Neural progenitor cell (in vitro differentiated cells): ENCODE data around the gene LRRC32. TPM values are rescaled to one million over a fixed set of nuclear protein-coding genes. Genes with fewer than 3 reads are reported as not detected.

Experiments used
- DNase-seq: peaks from one replicate; pipeline ENCODE4 v3.0.0-alpha.2; 2016; ENCODE audit warnings: low spot score
- H2AFZ ChIP-seq: fragments of 200-600 bp; sonication (generic); replicated peaks from 2 replicates; pipeline ENCODE4 v1.6.1; 2016; ENCODE audit warnings: antibody characterized with exemption
- H3F3A ChIP-seq: fragments of 200-600 bp; sonication (generic); 2 replicates; pipeline ENCODE4 v1.6.1; 2016; ENCODE audit warnings: antibody characterized with exemption, low read depth
- H3K27ac ChIP-seq: fragments of 200-600 bp; sonication (generic); 2 replicates; pipeline ENCODE4 v1.5.1; 2016; ENCODE audit warnings: mild to moderate bottlenecking
- H3K27me3 ChIP-seq: fragments of 200-600 bp; sonication (generic); 2 replicates; pipeline ENCODE4 v1.6.1; 2016; ENCODE audit warnings: mild to moderate bottlenecking, moderate library complexity
- H3K36me3 ChIP-seq: fragments of 200-600 bp; sonication (generic); 2 replicates; pipeline ENCODE4 v1.5.1; 2016
- H3K4me1 ChIP-seq: fragments of 200-600 bp; sonication (generic); 2 replicates; pipeline ENCODE4 v1.6.1; 2016; ENCODE audit warnings: mixed run types
- H3K4me2 ChIP-seq: fragments of 200-600 bp; sonication (generic); 2 replicates; pipeline ENCODE4 v1.6.1; 2016
- H3K4me3 ChIP-seq: fragments of 200-600 bp; sonication (generic); 2 replicates; pipeline ENCODE4 v1.5.1; 2016
- H3K79me2 ChIP-seq: fragments of 200-600 bp; sonication (generic); 2 replicates; pipeline ENCODE4 v1.6.1; 2016; ENCODE audit warnings: low read depth
- H3K9ac ChIP-seq: fragments of 200-600 bp; sonication (generic); 2 replicates; pipeline ENCODE4 v1.6.1; 2016
- H3K9me3 ChIP-seq: fragments of 200-600 bp; sonication (generic); 2 replicates; pipeline ENCODE4 v1.5.1; 2016; ENCODE audit warnings: low read depth
- H4K20me1 ChIP-seq: fragments of 200-600 bp; sonication (generic); 2 replicates; pipeline ENCODE4 v1.6.1; 2016; ENCODE audit warnings: low read depth
- H3K27ac Mint-ChIP-seq: 3 replicates; pipeline ENCODE4 v1.8.0; 2021; ENCODE audit warnings: mixed read lengths
- H3K27me3 Mint-ChIP-seq: 2 replicates; pipeline ENCODE4 v1.8.0; 2022; ENCODE audit warnings: low read depth, mild to moderate bottlenecking, inconsistent platforms, moderate library complexity, mixed read lengths; ENCODE audit not compliant: insufficient read depth
- H3K36me3 Mint-ChIP-seq: 3 replicates; pipeline ENCODE4 v1.8.0; 2021; ENCODE audit warnings: mixed read lengths
- H3K4me1 Mint-ChIP-seq: 3 replicates; pipeline ENCODE4 v1.8.0; 2021; ENCODE audit warnings: mixed read lengths
- H3K4me3 Mint-ChIP-seq: 3 replicates; pipeline ENCODE4 v1.8.0; 2021; ENCODE audit warnings: mild to moderate bottlenecking, moderate library complexity, mixed read lengths
- H3K9me3 Mint-ChIP-seq: 3 replicates; pipeline ENCODE4 v1.8.0; 2020; ENCODE audit warnings: mixed read lengths
- CTCF ChIP-seq: fragments of 200-600 bp; sonication (generic); IDR thresholded peaks from 2 replicates; pipeline ENCODE4 v1.5.1; 2017; ENCODE audit warnings: antibody characterized with exemption, mild to moderate bottlenecking
- EZH2 ChIP-seq: fragments of 200-600 bp; sonication (generic); IDR thresholded peaks from 2 replicates; pipeline ENCODE4 v1.6.1; 2017; ENCODE audit warnings: antibody characterized with exemption, mild to moderate bottlenecking, moderate library complexity
- EZH2phosphoT487 ChIP-seq: fragments of 200-600 bp; sonication (generic); IDR thresholded peaks from 2 replicates; pipeline ENCODE4 v1.6.1; 2017; ENCODE audit warnings: antibody characterized with exemption
- total RNA-seq: library from RNA; depleted of rRNA; stranded (reverse); fragments of >200 nt; gene quantifications from 2 replicates; pipeline ENCODE4 v1.2.3, GENCODE V29; 2015; ENCODE audit warnings: low replicate concordance

LRRC32 gene
- total RNA-seq, 1 donor from 2014 or later = 0.21 TPM

- Histone ChIP-seq H3K36me3 (no peaks in the 10 kb centered on the region), H3K4me2 (no peak overlapping the region), H3K9me3 (no peaks in the 10 kb centered on the region), H3F3A (peaks cover 14% of the 10 kb centered on the region), H3K27me3 (no peaks in the 10 kb centered on the region), H3K9ac (no peak overlapping the region), H3K27ac (no peak overlapping the region), H4K20me1 (no peaks in the 10 kb centered on the region), H3K4me3 (no peak overlapping the region), H3K4me1 (peaks cover 10% of the 10 kb centered on the region), H2AFZ (no peak overlapping the region), H3K79me2 (no peaks in the 10 kb centered on the region)
- DNase-seq = no peak
- Mint-ChIP-seq H3K4me1 (peaks cover 44% of the 10 kb centered on the region), H3K27me3 (peaks cover 7% of the 10 kb centered on the region), H3K4me3 (no peak overlapping the region), H3K9me3 (peaks cover 2% of the 10 kb centered on the region), H3K36me3 (no peaks in the 10 kb centered on the region), H3K27ac (no peak overlapping the region)
- no peak for TF ChIP-seq EZH2phosphoT487
- no peak for TF ChIP-seq CTCF
- no peak for TF ChIP-seq EZH2
Measured at GRCh38 chr11:76702336-76703128, 32.0 kb upstream of the LRRC32 start.

- H3K9ac ChIP-seq = no peak overlapping the region
Measured at GRCh38 chr11:76701294-76702040, 30.9 kb upstream of the LRRC32 start.

More at GRCh38 chr11:76701294-76702040, 30.9 kb upstream of the LRRC32 start:
- Histone ChIP-seq H3K27ac (no peak overlapping the region), H3K9me3 (no peaks in the 10 kb centered on the region), H2AFZ (no peak overlapping the region), H3F3A (peaks cover 14% of the 10 kb centered on the region), H3K36me3 (no peaks in the 10 kb centered on the region), H3K4me1 (peaks cover 10% of the 10 kb centered on the region), H3K4me3 (no peak overlapping the region), H4K20me1 (no peaks in the 10 kb centered on the region), H3K27me3 (no peaks in the 10 kb centered on the region), H3K79me2 (no peaks in the 10 kb centered on the region), H3K4me2 (no peak overlapping the region)
- H3K27ac Mint-ChIP-seq = no peak overlapping the region
- no peaks in the 10 kb centered on the region for H3K36me3 Mint-ChIP-seq
- H3K27me3 Mint-ChIP-seq = peaks cover 7% of the 10 kb centered on the region
- peaks cover 2% of the 10 kb centered on the region for H3K9me3 Mint-ChIP-seq
- no peak for DNase-seq
- peaks cover 44% of the 10 kb centered on the region for H3K4me1 Mint-ChIP-seq
- H3K4me3 Mint-ChIP-seq = no peak overlapping the region
- TF ChIP-seq EZH2phosphoT487 (no peak), CTCF (no peak), EZH2 (no peak)
